Stomach (tissue), 4 donors: ENCODE measurements around the gene ATAD2B.

Experiments used
- CTCF ChIP-seq, 7 experiments: fragments of 450-650 bp in 4 of 7; fragments of 200-600 bp in 3 of 7; sonication (generic) in 3 of 7; IDR thresholded peaks; one replicate each; pipeline ENCODE4 v1.5.1; 2016 to 2019; ENCODE audit warnings: antibody characterized with exemption in 7 of 7, control low read depth in 2 of 7, mild to moderate bottlenecking in 1 of 7
- EP300 ChIP-seq: sonication (generic); formaldehyde crosslinking; IDR thresholded peaks from one replicate; pipeline ENCODE4 v1.6.1; 2017; ENCODE audit warnings: antibody characterized with exemption
- POLR2A ChIP-seq, 4 donors: fragments of 450-650 bp; IDR thresholded peaks; one replicate each; pipeline ENCODE4 v1.6.1; 2016; ENCODE audit warnings: antibody characterized with exemption in 4 of 4, control low read depth in 2 of 4, mild to moderate bottlenecking in 1 of 4, moderate library complexity in 1 of 4

- TF ChIP-seq CTCF (IDR thresholded peaks at IDR 0.05): no peak
- no peak for TF ChIP-seq POLR2A (IDR thresholded peaks at IDR 0.05)
- no peak for TF ChIP-seq EP300
These were observed 22.7 kb downstream of the ATAD2B start for GRCh38 chr2:23904215-23904614.
